ENCODE measurements around the gene DCAF11.

DNA sequence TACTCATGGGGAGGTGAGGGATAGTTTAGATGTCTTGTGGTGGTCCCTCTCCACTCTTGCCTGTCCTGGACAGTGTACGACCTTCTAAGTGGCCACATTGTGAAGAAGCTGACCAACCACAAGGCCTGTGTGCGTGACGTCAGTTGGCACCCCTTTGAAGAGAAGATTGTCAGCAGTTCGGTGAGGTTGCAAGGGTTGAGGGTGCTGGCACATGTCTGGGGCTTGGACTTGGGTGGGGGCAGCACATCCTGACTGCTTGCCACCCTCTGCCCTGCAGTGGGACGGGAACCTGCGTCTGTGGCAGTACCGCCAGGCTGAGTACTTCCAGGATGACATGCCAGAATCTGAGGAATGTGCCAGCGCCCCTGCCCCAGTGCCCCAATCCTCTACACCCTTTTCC lies 8.3 kb downstream of the DCAF11 start:
- TF ChIP-seq, protein P1, sequence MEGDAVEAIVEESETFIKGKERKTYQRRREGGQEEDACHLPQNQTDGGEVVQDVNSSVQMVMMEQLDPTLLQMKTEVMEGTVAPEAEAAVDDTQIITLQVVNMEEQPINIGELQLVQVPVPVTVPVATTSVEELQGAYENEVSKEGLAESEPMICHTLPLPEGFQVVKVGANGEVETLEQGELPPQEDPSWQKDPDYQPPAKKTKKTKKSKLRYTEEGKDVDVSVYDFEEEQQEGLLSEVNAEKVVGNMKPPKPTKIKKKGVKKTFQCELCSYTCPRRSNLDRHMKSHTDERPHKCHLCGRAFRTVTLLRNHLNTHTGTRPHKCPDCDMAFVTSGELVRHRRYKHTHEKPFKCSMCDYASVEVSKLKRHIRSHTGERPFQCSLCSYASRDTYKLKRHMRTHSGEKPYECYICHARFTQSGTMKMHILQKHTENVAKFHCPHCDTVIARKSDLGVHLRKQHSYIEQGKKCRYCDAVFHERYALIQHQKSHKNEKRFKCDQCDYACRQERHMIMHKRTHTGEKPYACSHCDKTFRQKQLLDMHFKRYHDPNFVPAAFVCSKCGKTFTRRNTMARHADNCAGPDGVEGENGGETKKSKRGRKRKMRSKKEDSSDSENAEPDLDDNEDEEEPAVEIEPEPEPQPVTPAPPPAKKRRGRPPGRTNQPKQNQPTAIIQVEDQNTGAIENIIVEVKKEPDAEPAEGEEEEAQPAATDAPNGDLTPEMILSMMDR (conservative IDR thresholded peaks at IDR 0.05), result no peak
- TF ChIP-seq EZH2 (IDR thresholded peaks at IDR 0.05; ENCODE audit: low read depth), result no peak

Data from PC-9 (cell line).